H9 (cell line): ENCODE data around the gene DIAPH3. TPM values are rescaled to one million over a fixed set of nuclear protein-coding genes. Genes with fewer than 3 reads are reported as not detected.
"Not testable (repeated sequence)": the region's sequence is repeated elsewhere in the genome, so short reads cannot be mapped to it uniquely, and the experiment has no call there.

ENCODE experiments used
- DNase-seq: peaks from one replicate; pipeline ENCODE4 v3.0.0-alpha.2; 2017
- H2AFZ ChIP-seq: one replicate; pipeline ENCODE4 v1.6.1; 2013; ENCODE audit warnings: mild to moderate bottlenecking, low read length, control low read depth, moderate library complexity
- H2AK5ac ChIP-seq: 2 replicates; pipeline ENCODE4 v1.6.1; 2013; ENCODE audit warnings: low read length, control low read depth, mixed read lengths; ENCODE audit not compliant: insufficient read length
- H2BK120ac ChIP-seq: one replicate; pipeline ENCODE4 v1.6.1; 2013; ENCODE audit warnings: low read depth, mild to moderate bottlenecking, low read length, control low read depth, inconsistent platforms; ENCODE audit not compliant: poor library complexity, severe bottlenecking
- H2BK12ac ChIP-seq: 2 replicates; pipeline ENCODE4 v1.6.1; 2013; ENCODE audit warnings: low read length, control low read depth, mixed read lengths, low read depth; ENCODE audit not compliant: insufficient read length
- H2BK15ac ChIP-seq: 2 replicates; pipeline ENCODE4 v1.6.1; 2013; ENCODE audit warnings: low read depth, low read length, control low read depth
- H2BK20ac ChIP-seq: one replicate; pipeline ENCODE4 v1.6.1; 2013; ENCODE audit warnings: low read depth, mild to moderate bottlenecking, low read length, control low read depth, inconsistent platforms; ENCODE audit not compliant: poor library complexity, severe bottlenecking
- H2BK5ac ChIP-seq: 2 replicates; pipeline ENCODE4 v1.6.1; 2013; ENCODE audit warnings: low read length, control low read depth, mixed read lengths; ENCODE audit not compliant: insufficient read length
- H3K14ac ChIP-seq: 2 replicates; pipeline ENCODE4 v1.6.1; 2013; ENCODE audit warnings: low read length, control low read depth; ENCODE audit not compliant: insufficient read depth
- H3K18ac ChIP-seq: 2 replicates; pipeline ENCODE4 v1.6.1; 2013; ENCODE audit warnings: low read depth, mild to moderate bottlenecking, mixed read lengths, low read length, control low read depth; ENCODE audit not compliant: insufficient read length
- H3K23ac ChIP-seq: 2 replicates; pipeline ENCODE4 v1.6.1; 2013; ENCODE audit warnings: low read length, control low read depth, mixed read lengths, low read depth; ENCODE audit not compliant: insufficient read length
- H3K23me2 ChIP-seq: 2 replicates; pipeline ENCODE4 v1.6.1; 2013; ENCODE audit warnings: low read depth, mild to moderate bottlenecking, mixed read lengths, low read length, control low read depth; ENCODE audit not compliant: insufficient read length, poor library complexity, severe bottlenecking
- H3K27ac ChIP-seq: 2 replicates; pipeline ENCODE4 v1.5.1; 2013; ENCODE audit warnings: low read length, control low read depth, mixed read lengths, low read depth; ENCODE audit not compliant: insufficient read length
- H3K27me3 ChIP-seq: 2 replicates; pipeline ENCODE4 v1.6.1; 2013; ENCODE audit warnings: low read length, control low read depth, inconsistent platforms; ENCODE audit not compliant: insufficient read depth
- H3K4ac ChIP-seq: 2 replicates; pipeline ENCODE4 v1.6.1; 2013; ENCODE audit warnings: low read depth, mild to moderate bottlenecking, control low read depth, inconsistent platforms, low read length, moderate library complexity
- H3K4me1 ChIP-seq: 2 replicates; pipeline ENCODE4 v1.6.1; 2013; ENCODE audit warnings: low read length, control low read depth, inconsistent platforms; ENCODE audit not compliant: insufficient read depth
- H3K4me2 ChIP-seq: 2 replicates; pipeline ENCODE4 v1.6.1; 2013; ENCODE audit warnings: low read length, control low read depth, mixed read lengths; ENCODE audit not compliant: insufficient read length, insufficient read depth
- H3K56ac ChIP-seq: 2 replicates; pipeline ENCODE4 v1.6.1; 2013; ENCODE audit warnings: low read depth, mild to moderate bottlenecking, mixed read lengths, low read length, control low read depth; ENCODE audit not compliant: insufficient read length
- H3K79me1 ChIP-seq: 2 replicates; pipeline ENCODE4 v1.6.1; 2013; ENCODE audit warnings: low read depth, mild to moderate bottlenecking, moderate library complexity, low read length, control low read depth, inconsistent platforms; ENCODE audit not compliant: insufficient read depth, poor library complexity, severe bottlenecking
- H3K79me2 ChIP-seq: 2 replicates; pipeline ENCODE4 v1.6.1; 2013; ENCODE audit warnings: low read length, control low read depth, inconsistent platforms; ENCODE audit not compliant: insufficient read depth
- H3K9ac ChIP-seq: 2 replicates; pipeline ENCODE4 v1.6.1; 2013; ENCODE audit warnings: low read length, control low read depth, mixed read lengths; ENCODE audit not compliant: insufficient read length; ENCODE audit errors: extremely low read depth
- H3K9me3 ChIP-seq: one replicate; pipeline ENCODE4 v1.6.1; 2013; ENCODE audit warnings: low read depth, low read length, inconsistent platforms; ENCODE audit not compliant: control insufficient read depth
- H3T11ph ChIP-seq: one replicate; pipeline ENCODE4 v1.6.1; 2013; ENCODE audit warnings: mild to moderate bottlenecking, low read length, control low read depth, inconsistent platforms
- H4K20me1 ChIP-seq: one replicate; pipeline ENCODE4 v1.6.1; 2013; ENCODE audit not compliant: control insufficient read depth, insufficient read length, insufficient read depth
- H4K5ac ChIP-seq: 2 replicates; pipeline ENCODE4 v1.6.1; 2013; ENCODE audit warnings: low read depth, mild to moderate bottlenecking, mixed read lengths, low read length, control low read depth; ENCODE audit not compliant: insufficient read length
- H4K8ac ChIP-seq: replicated peaks from 2 replicates; pipeline ENCODE4 v1.6.1; 2013; ENCODE audit warnings: low read length, control low read depth, mixed read lengths, low read depth; ENCODE audit not compliant: insufficient read length
- H4K91ac ChIP-seq: 2 replicates; pipeline ENCODE4 v1.6.1; 2013; ENCODE audit warnings: low read depth, mild to moderate bottlenecking, moderate library complexity, mixed read lengths, low read length, control low read depth; ENCODE audit not compliant: insufficient read length
- H3K27ac Mint-ChIP-seq, 3 experiments: 2 replicates in 2 of 3; 3 replicates in 1 of 3; pipeline ENCODE4 v1.8.0; 2020 to 2021; ENCODE audit warnings: mixed read lengths in 3 of 3, mild to moderate bottlenecking in 1 of 3, moderate library complexity in 1 of 3
- H3K27me3 Mint-ChIP-seq: 2 replicates; pipeline ENCODE4 v1.8.0; 2021; ENCODE audit warnings: low read depth, mild to moderate bottlenecking, moderate library complexity, mixed read lengths
- H3K36me3 Mint-ChIP-seq, 3 experiments: 2 replicates in 2 of 3; 3 replicates in 1 of 3; pipeline ENCODE4 v1.8.0; 2020 to 2021; ENCODE audit warnings: low read depth in 3 of 3, mixed read lengths in 3 of 3; ENCODE audit not compliant: insufficient read depth in 1 of 3
- H3K4me1 Mint-ChIP-seq, 2 experiments: 2 replicates each; pipeline ENCODE4 v1.8.0; 2020; ENCODE audit warnings: mixed read lengths in 2 of 2
- H3K4me3 Mint-ChIP-seq, 2 experiments: 2 replicates in 1 of 2; 3 replicates in 1 of 2; pipeline ENCODE4 v1.8.0; 2020 to 2021; ENCODE audit warnings: mild to moderate bottlenecking in 2 of 2, mixed read lengths in 2 of 2, moderate library complexity in 1 of 2
- H3K9me3 Mint-ChIP-seq, 2 experiments: 2 replicates in 1 of 2; 3 replicates in 1 of 2; pipeline ENCODE4 v1.8.0; 2020; ENCODE audit warnings: mild to moderate bottlenecking in 2 of 2, mixed read lengths in 2 of 2, moderate library complexity in 1 of 2
- WGBS: extraction: QIAGEN DNeasy Blood & Tissue Kit; methylation state at CpG from one replicate; pipeline ENCODE4 v1.1.7; 2013; ENCODE audit warnings: missing lambda C conversion rate, low lambda C conversion rate, mixed read lengths; ENCODE audit not compliant: insufficient read length; ENCODE audit errors: extremely low coverage; 5-methylcytosine and 5-hydroxymethylcytosine counted together
- total RNA-seq: library from RNA; stranded (reverse); gene quantifications from 2 replicates; pipeline ENCODE4 v1.2.1, GENCODE V29; 2021
- TF ChIP-seq, protein P1 (sequence below): fragments of 200-600 bp; sonication (generic); conservative IDR thresholded peaks from 3 replicates; pipeline ENCODE4 v1.8.0; 2021; ENCODE audit warnings: antibody characterized with exemption, mild to moderate bottlenecking

DIAPH3 gene
- total RNA-seq, 1 experiment from 2014 or later: 23.1 TPM

DNA sequence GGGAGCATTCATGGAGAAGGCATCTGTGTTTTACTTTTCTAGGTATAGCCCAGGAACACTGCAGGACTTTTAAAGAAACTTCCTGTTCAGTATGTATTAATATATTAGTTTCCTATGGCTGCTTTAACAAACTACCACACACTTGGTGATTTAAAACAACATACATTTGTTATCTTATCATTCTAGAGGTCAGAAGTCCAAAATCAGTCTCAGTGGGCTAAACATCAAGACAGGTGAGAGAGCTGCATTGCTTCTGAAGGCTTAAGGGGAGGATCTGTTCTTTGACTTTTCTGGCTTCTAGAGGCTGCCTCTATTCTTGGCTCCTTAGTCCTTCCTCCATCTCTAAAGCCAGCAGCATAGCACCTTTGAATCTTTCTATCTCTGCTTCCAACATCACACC is 37.6 kb upstream of the DIAPH3 start:
- no peaks in the 10 kb centered on the region for H3K9me3 Mint-ChIP-seq
- Histone ChIP-seq H3K27ac (no peak overlapping the region), H2BK15ac (no peak overlapping the region), H3K14ac (no peak overlapping the region), H3K23me2 (no peaks in the 10 kb centered on the region), H2BK12ac (no peak overlapping the region), H2AFZ (no peak overlapping the region), H3K23ac (no peak overlapping the region), H3K4ac (no peak overlapping the region), H3K79me1 (no peaks in the 10 kb centered on the region), H3K9ac (no peak overlapping the region), H2AK5ac (no peak overlapping the region), H4K20me1 (no peaks in the 10 kb centered on the region), H2BK120ac (no peak overlapping the region), H3K27me3 (no peaks in the 10 kb centered on the region), H4K8ac (no peak overlapping the region), H2BK5ac (no peak overlapping the region), H4K5ac (no peak overlapping the region), H3K4me2 (no peak overlapping the region), H3K79me2 (no peaks in the 10 kb centered on the region), H2BK20ac (no peak overlapping the region), H3K4me1 (no peaks in the 10 kb centered on the region), H3K56ac (no peak overlapping the region), H4K91ac (no peak overlapping the region), H3K18ac (no peak overlapping the region), H3K9me3 (no peaks in the 10 kb centered on the region), H3T11ph (no peak overlapping the region)
- no peaks in the 10 kb centered on the region for H3K36me3 Mint-ChIP-seq
- no peaks in the 10 kb centered on the region for H3K4me1 Mint-ChIP-seq
- DNase-seq: no peak
- no peak overlapping the region for H3K27ac Mint-ChIP-seq
- no peaks in the 10 kb centered on the region for H3K27me3 Mint-ChIP-seq
- no peak overlapping the region for H3K4me3 Mint-ChIP-seq
- TF ChIP-seq, protein P1, sequence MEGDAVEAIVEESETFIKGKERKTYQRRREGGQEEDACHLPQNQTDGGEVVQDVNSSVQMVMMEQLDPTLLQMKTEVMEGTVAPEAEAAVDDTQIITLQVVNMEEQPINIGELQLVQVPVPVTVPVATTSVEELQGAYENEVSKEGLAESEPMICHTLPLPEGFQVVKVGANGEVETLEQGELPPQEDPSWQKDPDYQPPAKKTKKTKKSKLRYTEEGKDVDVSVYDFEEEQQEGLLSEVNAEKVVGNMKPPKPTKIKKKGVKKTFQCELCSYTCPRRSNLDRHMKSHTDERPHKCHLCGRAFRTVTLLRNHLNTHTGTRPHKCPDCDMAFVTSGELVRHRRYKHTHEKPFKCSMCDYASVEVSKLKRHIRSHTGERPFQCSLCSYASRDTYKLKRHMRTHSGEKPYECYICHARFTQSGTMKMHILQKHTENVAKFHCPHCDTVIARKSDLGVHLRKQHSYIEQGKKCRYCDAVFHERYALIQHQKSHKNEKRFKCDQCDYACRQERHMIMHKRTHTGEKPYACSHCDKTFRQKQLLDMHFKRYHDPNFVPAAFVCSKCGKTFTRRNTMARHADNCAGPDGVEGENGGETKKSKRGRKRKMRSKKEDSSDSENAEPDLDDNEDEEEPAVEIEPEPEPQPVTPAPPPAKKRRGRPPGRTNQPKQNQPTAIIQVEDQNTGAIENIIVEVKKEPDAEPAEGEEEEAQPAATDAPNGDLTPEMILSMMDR: no peak

DNA sequence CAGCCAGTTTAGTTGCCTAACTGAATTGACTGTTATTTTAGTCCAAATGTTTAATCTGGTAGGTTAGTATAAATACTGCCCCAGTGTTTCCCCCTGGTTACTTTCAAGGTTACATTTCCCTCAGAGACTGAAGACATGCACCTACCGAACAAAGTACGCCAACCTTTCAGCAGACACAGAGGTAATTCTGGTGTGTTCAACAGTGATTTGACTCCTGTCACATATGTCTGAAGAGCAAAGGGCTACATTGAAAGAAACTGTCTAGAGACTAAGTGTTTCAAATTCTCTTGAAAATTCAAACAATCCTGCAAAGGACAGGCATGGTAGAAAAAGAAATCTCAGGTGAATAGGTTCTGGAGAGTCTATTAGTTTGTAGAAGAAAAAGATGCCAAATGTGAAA is 32.2 kb upstream of the DIAPH3 start:
- H2AFZ ChIP-seq, H3K9ac ChIP-seq, H3K27me3 ChIP-seq, H3K4me3 Mint-ChIP-seq, H3K4me2 ChIP-seq, H3K18ac ChIP-seq, H2BK15ac ChIP-seq, H3K14ac ChIP-seq, H2BK20ac ChIP-seq, H4K91ac ChIP-seq, H3K4me1 ChIP-seq, H3K9me3 Mint-ChIP-seq, H3K23me2 ChIP-seq, H3K4me1 Mint-ChIP-seq, H4K8ac ChIP-seq, H4K5ac ChIP-seq, H3K27ac ChIP-seq, H3K27me3 Mint-ChIP-seq, H3T11ph ChIP-seq, H3K27ac Mint-ChIP-seq, H2BK5ac ChIP-seq, H3K36me3 Mint-ChIP-seq, H3K79me1 ChIP-seq, H3K23ac ChIP-seq, H4K20me1 ChIP-seq, H2BK12ac ChIP-seq, H3K4ac ChIP-seq, H3K9me3 ChIP-seq, H3K56ac ChIP-seq, DNase-seq, H2AK5ac ChIP-seq, H3K79me2 ChIP-seq, H2BK120ac ChIP-seq: not testable (repeated sequence)
- WGBS: no CpG with 5 or more reads among the region's 2 CpGs
